Stimulated activated CD4-positive, alpha-beta T cell treated with anti-CD3 and anti-CD28 coated beads, Interleukin-2, amount 100 ng/mL, for 24 hours (primary cell): ENCODE results near the gene ARRB2.

Source experiments
- DNase-seq, 2 donors: peaks; one replicate each; pipeline ENCODE4 v3.0.0-alpha.2; 2020

The ARRB2 gene

GRCh38 chr17:4734857-4735475, 24.5 kb downstream of the ARRB2 start:
- no peak for DNase-seq

- DNase-seq: no peak
These were observed 25.6 kb downstream of the ARRB2 start for GRCh38 chr17:4735876-4736651.

- no peak for DNase-seq
These were observed 28.0 kb downstream of the ARRB2 start for GRCh38 chr17:4738136-4739121.

- DNase-seq: peak; percentile 53 to 63
These were observed 28.9 kb downstream of the ARRB2 start, which contains the start of the genes CXCL16 and ZMYND15 for GRCh38 chr17:4739122-4740024. TSS of gene CXCL16 (minus strand) at chr17:4739928. CDS start at chr17:4739339, 589 bp downstream. TSS of gene ZMYND15 (plus strand) at chr17:4739833. CDS start at chr17:4740549, 716 bp downstream.

- no peak for DNase-seq
These were observed 29.6 kb downstream of the ARRB2 start for GRCh38 chr17:4740025-4740351.

GRCh38 chr17:4740584-4740983, 30.2 kb downstream of the ARRB2 start:
- DNase-seq: no peak

- DNase-seq: no peak
These were observed 31.1 kb downstream of the ARRB2 start for GRCh38 chr17:4741544-4741943.

GRCh38 chr17:4742133-4742532, 31.7 kb downstream of the ARRB2 start:
- no peak for DNase-seq

GRCh38 chr17:4742629-4743028, 32.2 kb downstream of the ARRB2 start:
- DNase-seq: no peak

- no peak for DNase-seq
These were observed 32.8 kb downstream of the ARRB2 start for GRCh38 chr17:4743216-4743615.

GRCh38 chr17:4743898-4744297, 33.5 kb downstream of the ARRB2 start:
- no peak for DNase-seq

GRCh38 chr17:4744999-4745969, 34.9 kb downstream of the ARRB2 start:
- DNase-seq: no peak

GRCh38 chr17:4747847-4748246, 37.4 kb downstream of the ARRB2 start:
- DNase-seq: no peak

- DNase-seq: no peak
These were observed 38.3 kb downstream of the ARRB2 start for GRCh38 chr17:4748686-4749085.

- DNase-seq: no peak
These were observed 40.2 kb downstream of the ARRB2 start for GRCh38 chr17:4750606-4751005.

GRCh38 chr17:4751932-4752331, 41.5 kb downstream of the ARRB2 start:
- DNase-seq: no peak

GRCh38 chr17:4753392-4753791, 43.0 kb downstream of the ARRB2 start:
- DNase-seq: no peak

GRCh38 chr17:4759776-4760236, 49.4 kb downstream of the ARRB2 start:
- no peak for DNase-seq

- DNase-seq: no peak
These were observed 54.2 kb downstream of the ARRB2 start for GRCh38 chr17:4764595-4764994.

- DNase-seq: no peak
These were observed 55.8 kb downstream of the ARRB2 start for GRCh38 chr17:4766201-4766600.

- DNase-seq: no peak
These were observed 56.3 kb downstream of the ARRB2 start for GRCh38 chr17:4766723-4767122.
